Osteoblast (primary cell): ENCODE results near the gene LCN2. TPM values are rescaled to one million over a fixed set of nuclear protein-coding genes. Genes with fewer than 3 reads are reported as not detected.
"Not testable (repeated sequence)": the region's sequence is repeated elsewhere in the genome, so short reads cannot be mapped to it uniquely, and the experiment has no call there.

Experiments
- DNase-seq: peaks from one replicate; pipeline ENCODE4 v3.0.0; 2011; ENCODE audit warnings: low spot score, mixed read lengths; ENCODE audit not compliant: insufficient read length; ENCODE audit errors: missing footprints
- H2AFZ ChIP-seq: 2 replicates; pipeline ENCODE4 v1.6.0; 2011; ENCODE audit warnings: mild to moderate bottlenecking, low read length
- H3K27ac ChIP-seq: 2 replicates; pipeline ENCODE4 v1.5.1; 2011; ENCODE audit warnings: mild to moderate bottlenecking, low read depth, low read length, moderate library complexity
- H3K27me3 ChIP-seq: 2 replicates; pipeline ENCODE4 v1.6.0; 2012; ENCODE audit warnings: mild to moderate bottlenecking, control low read depth, inconsistent platforms, low read length, moderate library complexity; ENCODE audit not compliant: insufficient read depth
- H3K36me3 ChIP-seq: 2 replicates; pipeline ENCODE4 v1.5.1; 2011; ENCODE audit warnings: mild to moderate bottlenecking, low read length, control low read depth, moderate library complexity; ENCODE audit not compliant: insufficient read depth
- H3K4me1 ChIP-seq: 2 replicates; pipeline ENCODE4 v1.5.1; 2011; ENCODE audit warnings: mild to moderate bottlenecking, low read length, control low read depth, moderate library complexity; ENCODE audit not compliant: insufficient read depth
- H3K4me2 ChIP-seq: 2 replicates; pipeline ENCODE4 v1.6.0; 2011; ENCODE audit warnings: mild to moderate bottlenecking, low read length; ENCODE audit not compliant: insufficient read depth
- H3K4me3 ChIP-seq: fragments of 200-600 bp; sonication (generic); 3 replicates; pipeline ENCODE4 v1.5.1; 2012; ENCODE audit warnings: mild to moderate bottlenecking, low read length, inconsistent platforms; ENCODE audit not compliant: insufficient read depth
- H3K79me2 ChIP-seq: 2 replicates; pipeline ENCODE4 v1.6.0; 2012; ENCODE audit warnings: mild to moderate bottlenecking, low read length, control low read depth, inconsistent platforms; ENCODE audit not compliant: insufficient read depth
- H3K9me3 ChIP-seq: 2 replicates; pipeline ENCODE4 v1.5.1; 2011; ENCODE audit warnings: low read depth, low read length, control low read depth
- H4K20me1 ChIP-seq: 2 replicates; pipeline ENCODE4 v1.6.0; 2012; ENCODE audit warnings: mild to moderate bottlenecking, low read length, control low read depth; ENCODE audit not compliant: insufficient read depth
- total RNA-seq: library from RNA; depleted of rRNA; stranded (reverse); fragments of >200 nt; gene quantifications from 2 replicates; pipeline ENCODE4 v1.2.3, GENCODE V29; 2012
- TF ChIP-seq, protein P1 (sequence below): IDR thresholded peaks from 2 replicates; pipeline ENCODE4 v1.5.1; 2011; ENCODE audit warnings: mild to moderate bottlenecking, low read depth, low read length, moderate library complexity; ENCODE audit errors: extremely low read depth

LCN2 gene
- total RNA-seq, 1 donor, result not detected

DNA sequence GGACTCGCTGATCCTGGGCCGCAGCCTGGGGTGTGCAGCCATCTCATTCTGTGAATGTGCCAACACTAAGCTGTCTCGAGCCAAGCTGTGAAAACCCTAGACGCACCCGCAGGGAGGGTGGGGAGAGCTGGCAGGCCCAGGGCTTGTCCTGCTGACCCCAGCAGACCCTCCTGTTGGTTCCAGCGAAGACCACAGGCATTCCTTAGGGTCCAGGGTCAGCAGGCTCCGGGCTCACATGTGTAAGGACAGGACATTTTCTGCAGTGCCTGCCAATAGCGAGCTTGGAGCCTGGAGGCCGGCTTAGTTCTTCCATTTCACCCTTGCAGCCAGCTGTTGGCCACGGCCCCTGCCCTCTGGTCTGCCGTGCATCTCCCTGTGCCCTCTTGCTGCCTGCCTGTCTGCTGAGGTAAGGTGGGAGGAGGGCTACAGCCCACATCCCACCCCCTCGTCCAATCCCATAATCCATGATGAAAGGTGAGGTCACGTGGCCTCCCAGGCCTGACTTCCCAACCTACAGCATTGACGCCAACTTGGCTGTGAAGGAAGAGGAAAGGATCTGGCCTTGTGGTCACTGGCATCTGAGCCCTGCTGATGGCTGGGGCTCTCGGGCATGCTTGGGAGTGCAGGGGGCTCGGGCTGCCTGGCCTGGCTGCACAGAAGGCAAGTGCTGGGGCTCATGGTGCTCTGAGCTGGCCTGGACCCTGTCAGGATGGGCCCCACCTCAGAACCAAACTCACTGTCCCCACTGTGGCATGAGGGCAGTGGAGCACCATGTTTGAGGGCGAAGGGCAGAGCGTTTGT is 41.6 kb upstream of the LCN2 start:
- H3K27me3 ChIP-seq, result no peaks in the 10 kb centered on the region
- H3K9me3 ChIP-seq, result no peaks in the 10 kb centered on the region
- H4K20me1 ChIP-seq, result no peaks in the 10 kb centered on the region
- no peak overlapping the region for H3K27ac ChIP-seq
- peaks cover 18% of the 10 kb centered on the region for H3K79me2 ChIP-seq
- H3K4me1 ChIP-seq, result no peaks in the 10 kb centered on the region
- peaks cover 56% of the 10 kb centered on the region for H3K36me3 ChIP-seq
- DNase-seq, result peak; percentile 70
- TF ChIP-seq, protein P1, sequence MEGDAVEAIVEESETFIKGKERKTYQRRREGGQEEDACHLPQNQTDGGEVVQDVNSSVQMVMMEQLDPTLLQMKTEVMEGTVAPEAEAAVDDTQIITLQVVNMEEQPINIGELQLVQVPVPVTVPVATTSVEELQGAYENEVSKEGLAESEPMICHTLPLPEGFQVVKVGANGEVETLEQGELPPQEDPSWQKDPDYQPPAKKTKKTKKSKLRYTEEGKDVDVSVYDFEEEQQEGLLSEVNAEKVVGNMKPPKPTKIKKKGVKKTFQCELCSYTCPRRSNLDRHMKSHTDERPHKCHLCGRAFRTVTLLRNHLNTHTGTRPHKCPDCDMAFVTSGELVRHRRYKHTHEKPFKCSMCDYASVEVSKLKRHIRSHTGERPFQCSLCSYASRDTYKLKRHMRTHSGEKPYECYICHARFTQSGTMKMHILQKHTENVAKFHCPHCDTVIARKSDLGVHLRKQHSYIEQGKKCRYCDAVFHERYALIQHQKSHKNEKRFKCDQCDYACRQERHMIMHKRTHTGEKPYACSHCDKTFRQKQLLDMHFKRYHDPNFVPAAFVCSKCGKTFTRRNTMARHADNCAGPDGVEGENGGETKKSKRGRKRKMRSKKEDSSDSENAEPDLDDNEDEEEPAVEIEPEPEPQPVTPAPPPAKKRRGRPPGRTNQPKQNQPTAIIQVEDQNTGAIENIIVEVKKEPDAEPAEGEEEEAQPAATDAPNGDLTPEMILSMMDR, result no peak
- no peak overlapping the region for H3K4me3 ChIP-seq
- H3K4me2 ChIP-seq, result no peak overlapping the region
- no peak overlapping the region for H2AFZ ChIP-seq

DNA sequence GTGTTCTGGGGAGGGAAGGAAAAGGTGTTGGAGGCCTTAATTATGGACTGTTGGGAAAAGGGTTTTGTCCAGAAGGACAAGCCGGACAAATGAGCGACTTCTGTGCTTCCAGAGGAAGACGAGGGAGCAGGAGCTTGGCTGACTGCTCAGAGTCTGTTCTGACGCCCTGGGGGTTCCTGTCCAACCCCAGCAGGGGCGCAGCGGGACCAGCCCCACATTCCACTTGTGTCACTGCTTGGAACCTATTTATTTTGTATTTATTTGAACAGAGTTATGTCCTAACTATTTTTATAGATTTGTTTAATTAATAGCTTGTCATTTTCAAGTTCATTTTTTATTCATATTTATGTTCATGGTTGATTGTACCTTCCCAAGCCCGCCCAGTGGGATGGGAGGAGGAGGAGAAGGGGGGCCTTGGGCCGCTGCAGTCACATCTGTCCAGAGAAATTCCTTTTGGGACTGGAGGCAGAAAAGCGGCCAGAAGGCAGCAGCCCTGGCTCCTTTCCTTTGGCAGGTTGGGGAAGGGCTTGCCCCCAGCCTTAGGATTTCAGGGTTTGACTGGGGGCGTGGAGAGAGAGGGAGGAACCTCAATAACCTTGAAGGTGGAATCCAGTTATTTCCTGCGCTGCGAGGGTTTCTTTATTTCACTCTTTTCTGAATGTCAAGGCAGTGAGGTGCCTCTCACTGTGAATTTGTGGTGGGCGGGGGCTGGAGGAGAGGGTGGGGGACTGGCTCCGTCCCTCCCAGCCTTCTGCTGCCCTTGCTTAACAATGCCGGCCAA is 40.8 kb upstream of the LCN2 start:
- TF ChIP-seq, protein P1, result no peak
- Histone ChIP-seq H3K9me3 (no peaks in the 10 kb centered on the region), H3K4me3 (no peak overlapping the region), H4K20me1 (no peaks in the 10 kb centered on the region), H2AFZ (no peak overlapping the region), H3K27me3 (no peaks in the 10 kb centered on the region), H3K36me3 (peaks cover 48% of the 10 kb centered on the region), H3K4me1 (no peaks in the 10 kb centered on the region), H3K27ac (no peak overlapping the region), H3K4me2 (no peak overlapping the region), H3K79me2 (peaks cover 10% of the 10 kb centered on the region)
- peak; percentile 64 for DNase-seq

DNA sequence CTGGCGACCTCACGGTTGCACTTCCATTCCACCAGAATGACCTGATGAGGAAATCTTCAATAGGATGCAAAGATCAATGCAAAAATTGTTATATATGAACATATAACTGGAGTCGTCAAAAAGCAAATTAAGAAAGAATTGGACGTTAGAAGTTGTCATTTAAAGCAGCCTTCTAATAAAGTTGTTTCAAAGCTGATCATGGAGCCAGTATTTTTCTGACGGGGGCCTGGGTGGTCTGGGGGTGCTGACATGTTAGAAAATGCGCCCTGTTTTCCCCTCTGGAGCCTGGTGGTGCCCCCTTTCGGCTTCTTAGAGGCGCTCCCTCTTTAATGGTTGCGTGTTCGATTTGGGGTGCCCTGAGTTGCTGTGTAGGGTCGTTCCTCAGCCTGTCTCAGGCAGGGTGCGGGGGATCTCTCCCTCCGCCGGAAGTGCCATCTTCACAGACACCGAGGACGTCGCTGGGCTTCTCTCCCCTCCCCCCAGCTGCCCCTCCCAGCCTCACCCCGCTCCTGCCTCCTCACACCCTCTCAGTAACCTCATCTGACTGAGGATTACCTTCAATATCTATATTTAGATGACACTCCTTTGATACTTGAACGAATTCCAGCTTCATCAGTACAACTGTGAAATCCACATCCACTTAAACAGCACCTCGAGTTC is 40.1 kb upstream of the LCN2 start:
- Histone ChIP-seq H3K4me1 (no peaks in the 10 kb centered on the region), H4K20me1 (no peaks in the 10 kb centered on the region), H3K79me2 (peaks cover 4% of the 10 kb centered on the region), H3K4me3 (no peak overlapping the region), H3K9me3 (no peaks in the 10 kb centered on the region), H3K27ac (no peak overlapping the region), H2AFZ (no peak overlapping the region), H3K36me3 (peaks cover 41% of the 10 kb centered on the region), H3K27me3 (no peaks in the 10 kb centered on the region), H3K4me2 (no peak overlapping the region)
- TF ChIP-seq, protein P1, result no peak
- DNase-seq, result peak; percentile 75

DNA sequence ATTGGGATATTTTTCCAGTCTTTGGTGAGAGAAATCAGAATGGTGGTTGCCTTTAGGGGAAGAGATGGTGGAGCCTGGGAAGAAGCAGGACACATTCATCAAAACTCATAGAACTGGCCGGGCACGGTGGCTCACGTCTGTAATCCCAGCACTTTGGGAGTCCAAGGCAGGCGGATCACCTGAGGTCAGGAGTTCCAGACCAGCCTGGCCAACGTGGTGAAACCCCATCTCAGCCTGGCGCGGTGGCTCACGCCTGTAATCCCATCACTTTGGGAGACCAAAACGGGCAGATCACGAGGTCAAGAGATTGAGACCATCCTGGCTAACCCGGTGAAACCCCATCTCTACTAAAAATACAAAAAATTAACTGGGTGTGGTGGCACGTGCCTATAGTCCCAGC is 37.5 kb upstream of the LCN2 start:
- DNase-seq, H3K9me3 ChIP-seq, H3K4me2 ChIP-seq, H3K4me1 ChIP-seq, H3K27me3 ChIP-seq, H2AFZ ChIP-seq, H3K79me2 ChIP-seq, H4K20me1 ChIP-seq, H3K4me3 ChIP-seq, H3K27ac ChIP-seq: not testable (repeated sequence)
- H3K36me3 ChIP-seq, result peaks cover 17% of the 10 kb centered on the region
